Measurements from ENCODE around the gene PTPDC1.
"Not testable (repeated sequence)": the region's sequence is repeated elsewhere in the genome, so short reads cannot be mapped to it uniquely, and the experiment has no call there.

- TF ChIP-seq CTCF (conservative IDR thresholded peaks at IDR 0.05; ENCODE audit: low read depth, low read length); EZH2phosphoT487 (IDR thresholded peaks at IDR 0.05; ENCODE audit: borderline replicate concordance, low read length): not testable (repeated sequence)
These were observed 35.8 kb downstream of the PTPDC1 start for GRCh38 chr9:94120088-94120487.
